ENCODE data around the gene ISL1. TPM values are rescaled to one million over a fixed set of nuclear protein-coding genes. Genes with fewer than 3 reads are reported as not detected.

ISL1 gene
- total RNA-seq, result not detected in 2 replicates

GRCh38 chr5:51383131-51384121 lies at the start of gene ISL1:
Gene ISL1 (plus strand): TSS chr5:51383448. CDS start chr5:51383672, 224 bp downstream.
- intact Hi-C loops (cut with micrococcal nuclease), result loop anchor here (2.0 to 10.0 kb wide), 3 partner anchors 419 to 1274 kb away; no protein-coding TSS in a partner anchor

GRCh38 chr5:51336878-51337277 lies 46.4 kb upstream of the ISL1 start:
- intact Hi-C loops (cut with micrococcal nuclease), result no loop called here

- intact Hi-C loops (cut with micrococcal nuclease), result no loop called here
Observed at GRCh38 chr5:51345106-51345505, 38.1 kb upstream of the ISL1 start.

- intact Hi-C loops (cut with micrococcal nuclease), result no loop called here
Observed at GRCh38 chr5:51347157-51347556, 36.1 kb upstream of the ISL1 start.

- intact Hi-C loops (cut with micrococcal nuclease), result no loop called here
Observed at GRCh38 chr5:51347704-51348103, 35.5 kb upstream of the ISL1 start.

GRCh38 chr5:51371052-51371451 lies 12.2 kb upstream of the ISL1 start:
- intact Hi-C loops (cut with micrococcal nuclease), result no loop called here

GRCh38 chr5:51373880-51374523 lies 9.2 kb upstream of the ISL1 start:
- intact Hi-C loops (cut with micrococcal nuclease), result no loop called here

GRCh38 chr5:51375084-51375483 lies 8.2 kb upstream of the ISL1 start:
- intact Hi-C loops (cut with micrococcal nuclease), result no loop called here

GRCh38 chr5:51376509-51376908 lies 6.7 kb upstream of the ISL1 start:
- intact Hi-C loops (cut with micrococcal nuclease), result no loop called here

- intact Hi-C loops (cut with micrococcal nuclease), result no loop called here
Observed at GRCh38 chr5:51377151-51378060, 5.8 kb upstream of the ISL1 start.

GRCh38 chr5:51378061-51378409 lies 5.2 kb upstream of the ISL1 start:
- intact Hi-C loops (cut with micrococcal nuclease), result no loop called here

- intact Hi-C loops (cut with micrococcal nuclease), result no loop called here
Observed at GRCh38 chr5:51378448-51379330, 4.6 kb upstream of the ISL1 start.

- intact Hi-C loops (cut with micrococcal nuclease), result no loop called here
Observed at GRCh38 chr5:51379331-51379700, 3.9 kb upstream of the ISL1 start.

- intact Hi-C loops (cut with micrococcal nuclease), result loop anchor here (2.0 to 10.0 kb wide), 3 partner anchors 18 to 1277 kb away; no protein-coding TSS in a partner anchor
Observed at GRCh38 chr5:51380603-51381207, 2.5 kb upstream of the ISL1 start.

- intact Hi-C loops (cut with micrococcal nuclease), result loop anchor here (2.0 to 10.0 kb wide), 3 partner anchors 17 to 1275 kb away; no protein-coding TSS in a partner anchor
Observed at GRCh38 chr5:51381761-51382474, 1.3 kb upstream of the ISL1 start.

GRCh38 chr5:51382521-51383130 lies 622 bp upstream of the ISL1 start:
- intact Hi-C loops (cut with micrococcal nuclease), result loop anchor here (5.0 to 10.0 kb wide), 2 partner anchors 972 to 1275 kb away; no protein-coding TSS in a partner anchor

GRCh38 chr5:51384281-51384840 lies 1.1 kb downstream of the ISL1 start:
- intact Hi-C loops (cut with micrococcal nuclease), result loop anchor here (2.0 to 10.0 kb wide), 3 partner anchors 420 to 1273 kb away; no protein-coding TSS in a partner anchor

GRCh38 chr5:51385216-51385615 lies 2.0 kb downstream of the ISL1 start:
- intact Hi-C loops (cut with micrococcal nuclease), result loop anchor here (2.0 to 10.0 kb wide), 2 partner anchors 420 to 970 kb away; no protein-coding TSS in a partner anchor
